B cell (primary cell): ENCODE data around the gene EIF3K. TPM values are rescaled to one million over a fixed set of nuclear protein-coding genes. Genes with fewer than 3 reads are reported as not detected.

ENCODE experiments used
- ATAC-seq: fragments of 200-7000 bp; cut with Tn5 transposase; one replicate; pipeline ENCODE4 v1.10.0; 2021; ENCODE audit warnings: low read depth, mild to moderate bottlenecking, moderate number of reproducible peaks, moderate library complexity
- CTCF ChIA-PET: fragments of 350-600 bp; sonication (Branson Sonifier 250); formaldehyde crosslinking; loops from one replicate; lab custom pipeline; 2021; ENCODE audit warnings: antibody characterized with exemption, inconsistent platforms; lab: Charles Lee
- POLR2A ChIA-PET: fragments of 350-600 bp; sonication (Branson Sonifier 250); formaldehyde crosslinking; loops from one replicate; lab custom pipeline; 2021; ENCODE audit warnings: antibody characterized with exemption; lab: Charles Lee
- DNase-seq: peaks from one replicate; pipeline ENCODE4 v3.0.0; 2013
- H2AFZ ChIP-seq: 2 replicates; pipeline ENCODE4 v1.6.1; 2012; ENCODE audit warnings: mild to moderate bottlenecking, low read depth, low read length; ENCODE audit not compliant: insufficient read depth, poor library complexity, severe bottlenecking
- H3K27ac ChIP-seq, 2 donors: 1 replicate in 1 of 2; 2 replicates in 1 of 2; pipeline ENCODE4 v1.5.1; 2012 to 2013; ENCODE audit warnings: low read length in 2 of 2, mild to moderate bottlenecking in 2 of 2, moderate library complexity in 1 of 2
- H3K27me3 ChIP-seq, 4 experiments: fragments of 200-600 bp in 1 of 4; sonication (generic) in 1 of 4; replicated peaks in 1 of 4; 1 replicate in 2 of 4; 2 replicates in 2 of 4; pipeline versions ENCODE4 v1.6.1 to v1.7.0; 2013 to 2016; ENCODE audit warnings: low read length in 3 of 4, mild to moderate bottlenecking in 2 of 4, mixed read lengths in 1 of 4, moderate library complexity in 1 of 4; ENCODE audit not compliant: insufficient read depth in 4 of 4, control insufficient read depth in 3 of 4; ENCODE audit errors: control extremely low read depth in 1 of 4
- H3K36me3 ChIP-seq, 2 experiments: replicated peaks in 1 of 2; 1 replicate in 1 of 2; 2 replicates in 1 of 2; pipeline versions ENCODE4 v1.6.1 to v1.7.1; 2013; ENCODE audit warnings: low read length in 1 of 2; ENCODE audit not compliant: insufficient read depth in 2 of 2, control insufficient read depth in 1 of 2; ENCODE audit errors: control extremely low read depth in 1 of 2, extremely low read depth in 1 of 2
- H3K4me1 ChIP-seq, 2 donors: fragments of 200-600 bp in 1 of 2; sonication (generic) in 1 of 2; 1 replicate in 1 of 2; 2 replicates in 1 of 2; pipeline versions ENCODE4 v1.5.1 to v1.6.1; 2013 to 2017; ENCODE audit warnings: low read length in 2 of 2; ENCODE audit not compliant: control insufficient read depth in 2 of 2, insufficient read depth in 2 of 2
- H3K4me2 ChIP-seq: replicated peaks from 2 replicates; pipeline ENCODE3; 2012; ENCODE audit warnings: mild to moderate bottlenecking, low read depth, low read length; ENCODE audit not compliant: poor library complexity, severe bottlenecking
- H3K4me3 ChIP-seq, 5 experiments: fragments of 200-600 bp in 1 of 5; sonication (generic) in 1 of 5; 1 replicate in 3 of 5; 2 replicates in 2 of 5; pipeline versions ENCODE4 v1.5.1 to v1.7.0; 2011 to 2016; ENCODE audit warnings: low read length in 4 of 5, mild to moderate bottlenecking in 4 of 5, low read depth in 2 of 5, control low read depth in 1 of 5, moderate library complexity in 1 of 5; ENCODE audit not compliant: insufficient read depth in 1 of 5; ENCODE audit errors: control extremely low read depth in 1 of 5, extremely low read depth in 1 of 5
- H3K79me2 ChIP-seq: fragments of 200-600 bp; sonication (generic); one replicate; pipeline ENCODE4 v1.6.0; 2016; ENCODE audit warnings: low read length; ENCODE audit not compliant: control insufficient read depth, insufficient read depth
- H3K9ac ChIP-seq: fragments of 200-600 bp; sonication (generic); 2 replicates; pipeline ENCODE4 v1.6.1; 2017; ENCODE audit warnings: mild to moderate bottlenecking, low read length, moderate library complexity
- H3K9me3 ChIP-seq, 3 donors: one replicate each; pipeline versions ENCODE4 v1.6.1 to v1.7.1; 2013; ENCODE audit warnings: low read length in 2 of 3; ENCODE audit not compliant: control insufficient read depth in 2 of 3, insufficient read depth in 1 of 3; ENCODE audit errors: control extremely low read depth in 1 of 3
- H4K20me1 ChIP-seq: 2 replicates; pipeline ENCODE4 v1.6.0; 2012; ENCODE audit warnings: mild to moderate bottlenecking, low read length; ENCODE audit not compliant: insufficient read depth, control insufficient read depth, poor library complexity, severe bottlenecking
- H3K27ac Mint-ChIP-seq: one replicate; pipeline ENCODE4 v1.8.0; 2021; ENCODE audit warnings: mixed read lengths
- H3K27me3 Mint-ChIP-seq: one replicate; pipeline ENCODE4 v1.8.0; 2021; ENCODE audit warnings: mixed read lengths
- H3K4me1 Mint-ChIP-seq: one replicate; pipeline ENCODE4 v1.8.0; 2021; ENCODE audit warnings: mixed read lengths
- H3K4me3 Mint-ChIP-seq: one replicate; pipeline ENCODE4 v1.8.0; 2021; ENCODE audit warnings: mixed read lengths
- H3K9me3 Mint-ChIP-seq: one replicate; pipeline ENCODE4 v1.8.0; 2022; ENCODE audit warnings: mixed read lengths; ENCODE audit not compliant: insufficient read depth
- EZH2 ChIP-seq: IDR thresholded peaks from 2 replicates; pipeline ENCODE4 v1.6.1; 2012; ENCODE audit warnings: borderline replicate concordance, low read depth, mild to moderate bottlenecking, moderate library complexity, low read length; ENCODE audit not compliant: insufficient read depth, poor library complexity, severe bottlenecking
- WGBS: methylation state at CpG from one replicate; pipeline ENCODE4 v1.1.5; 2013; ENCODE audit warnings: missing lambda C conversion rate; ENCODE audit not compliant: insufficient coverage; 5-methylcytosine and 5-hydroxymethylcytosine counted together
- intact Hi-C: fragments of 100-400 bp; cut with micrococcal nuclease; formaldehyde crosslinking; loops from one replicate; pipeline ENCODE4 v1.10.0; 2022
- polyA plus RNA-seq: library from polyadenylated mRNA; depleted of rRNA; stranded (reverse); fragments of >200 nt; gene quantifications from 2 replicates; pipeline ENCODE4 v1.2.3, GENCODE V29; 2012
- total RNA-seq, 2 donors: library from RNA; stranded (reverse); fragments of 120-200 nt in 1 of 2; gene quantifications; 1 replicate in 1 of 2; 2 replicates in 1 of 2; pipeline versions ENCODE4 v1.2.3 to v1.2.4, GENCODE V29; 2013 to 2022
- TF ChIP-seq, protein P1 (sequence below): fragments of 200-600 bp; IDR thresholded peaks from one replicate; pipeline ENCODE4 v1.8.0; 2022; ENCODE audit warnings: antibody characterized with exemption, mild to moderate bottlenecking

EIF3K gene
- total and polyA plus RNA-seq, 2 donors (not counting 1 experiment from before 2014, with no cell fraction given): 284 to 773 TPM

GRCh38 chr19:38686530-38686888 is 67.5 kb downstream of the EIF3K start:
- peak; percentile 61 for DNase-seq
- Mint-ChIP-seq H3K4me1 (peaks cover 62% of the 10 kb centered on the region), H3K27me3 (no peaks in the 10 kb centered on the region), H3K9me3 (no peaks in the 10 kb centered on the region), H3K27ac (peak overlapping the region; percentile 85), H3K4me3 (peak overlapping the region; percentile 66)
- no peak overlapping the region for H3K4me3 ChIP-seq
- WGBS: 20% methylated on average over 4 of the region's 5 CpGs
- H4K20me1 ChIP-seq: peaks cover 63% of the 10 kb centered on the region
- ChIA-PET POLR2A (interaction anchor here (0.6 kb wide), 1 partner anchor 460 kb away, joined by 6 read pairs; no protein-coding TSS in a partner anchor), CTCF (interaction anchor here (1.1 to 1.4 kb wide), 2 partner anchors 22 to 50 kb away, joined by 3 to 9 read pairs; no protein-coding TSS in a partner anchor)
- H3K79me2 ChIP-seq: peaks cover 97% of the 10 kb centered on the region
- H3K9me3 ChIP-seq: no peaks in the 10 kb centered on the region
- H3K36me3 ChIP-seq: peaks cover 0 to 12% of the 10 kb centered on the region in 2 experiments
- H3K27me3 ChIP-seq: no peaks in the 10 kb centered on the region
- peak; percentile 73 for ATAC-seq
- peak overlapping the region; percentile 57 for H3K4me2 ChIP-seq
- H3K4me1 ChIP-seq: peaks cover 31 to 50% of the 10 kb centered on the region in 2 donors
- intact Hi-C loops: loop anchor here (5.0 to 10.0 kb wide), 2 partner anchors 34 to 52 kb away; no protein-coding TSS in a partner anchor
- H3K9ac ChIP-seq: peak overlapping the region; percentile 55
- TF ChIP-seq, protein P1, sequence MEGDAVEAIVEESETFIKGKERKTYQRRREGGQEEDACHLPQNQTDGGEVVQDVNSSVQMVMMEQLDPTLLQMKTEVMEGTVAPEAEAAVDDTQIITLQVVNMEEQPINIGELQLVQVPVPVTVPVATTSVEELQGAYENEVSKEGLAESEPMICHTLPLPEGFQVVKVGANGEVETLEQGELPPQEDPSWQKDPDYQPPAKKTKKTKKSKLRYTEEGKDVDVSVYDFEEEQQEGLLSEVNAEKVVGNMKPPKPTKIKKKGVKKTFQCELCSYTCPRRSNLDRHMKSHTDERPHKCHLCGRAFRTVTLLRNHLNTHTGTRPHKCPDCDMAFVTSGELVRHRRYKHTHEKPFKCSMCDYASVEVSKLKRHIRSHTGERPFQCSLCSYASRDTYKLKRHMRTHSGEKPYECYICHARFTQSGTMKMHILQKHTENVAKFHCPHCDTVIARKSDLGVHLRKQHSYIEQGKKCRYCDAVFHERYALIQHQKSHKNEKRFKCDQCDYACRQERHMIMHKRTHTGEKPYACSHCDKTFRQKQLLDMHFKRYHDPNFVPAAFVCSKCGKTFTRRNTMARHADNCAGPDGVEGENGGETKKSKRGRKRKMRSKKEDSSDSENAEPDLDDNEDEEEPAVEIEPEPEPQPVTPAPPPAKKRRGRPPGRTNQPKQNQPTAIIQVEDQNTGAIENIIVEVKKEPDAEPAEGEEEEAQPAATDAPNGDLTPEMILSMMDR: no peak
- no peak for TF ChIP-seq EZH2
- no peak overlapping the region for H2AFZ ChIP-seq
- peak overlapping the region; percentile 8 to 83 for H3K27ac ChIP-seq

Other genes starting within 250 kb of the EIF3K start
- 77.1 and 88.1 TPM in 2 replicates for gene PSMD8, start 244.6 kb upstream of the EIF3K start, total RNA-seq
- 77.1 and 122 TPM in 2 replicates for gene PSMD8, start 244.6 kb upstream of the EIF3K start, polyA plus RNA-seq
- gene GGN, start 231.2 kb upstream of the EIF3K start, total RNA-seq: 0.34 TPM in 2 replicates
- gene GGN, start 231.2 kb upstream of the EIF3K start, polyA plus RNA-seq: not detected in 2 replicates
- 1.1 and 1.2 TPM in 2 replicates for gene SPRED3, start 230.5 kb upstream of the EIF3K start, total RNA-seq
- gene SPRED3, start 230.5 kb upstream of the EIF3K start, polyA plus RNA-seq: 1.7 and 2.0 TPM in 2 replicates
- gene FAM98C, start 216.1 kb upstream of the EIF3K start, total RNA-seq: 44.1 and 45.3 TPM in 2 replicates
- 62.0 and 73.5 TPM in 2 replicates for gene FAM98C, start 216.1 kb upstream of the EIF3K start, polyA plus RNA-seq
- 0.20 TPM in 1 of 2 replicates, not detected in the other for gene RASGRP4, start 193.0 kb upstream of the EIF3K start, total RNA-seq
- gene RASGRP4, start 193.0 kb upstream of the EIF3K start, polyA plus RNA-seq: 0.98 and 1.5 TPM in 2 replicates
- 3.3 and 3.8 TPM in 2 replicates for gene RYR1, start 185.5 kb upstream of the EIF3K start, total RNA-seq
- 0.06 and 0.43 TPM in 2 replicates for gene RYR1, start 185.5 kb upstream of the EIF3K start, polyA plus RNA-seq
- gene MAP4K1, start 1.2 kb upstream of the EIF3K start, total RNA-seq: 397 and 415 TPM in 2 replicates
- 232 and 291 TPM in 2 replicates for gene MAP4K1, start 1.2 kb upstream of the EIF3K start, polyA plus RNA-seq
- gene ACTN4, start 28.5 kb downstream of the EIF3K start, total RNA-seq: 154 and 164 TPM in 2 replicates
- gene ACTN4, start 28.5 kb downstream of the EIF3K start, polyA plus RNA-seq: 80.5 and 108 TPM in 2 replicates
- 28.6 TPM in 2 replicates for gene CAPN12, start 125.3 kb downstream of the EIF3K start, total RNA-seq
- gene CAPN12, start 125.3 kb downstream of the EIF3K start, polyA plus RNA-seq: 50.5 and 104 TPM in 2 replicates
- gene LGALS7, start 154.3 kb downstream of the EIF3K start, total RNA-seq: not detected in 2 replicates
- not detected in 2 replicates for gene LGALS7, start 154.3 kb downstream of the EIF3K start, polyA plus RNA-seq
- gene LGALS7B, start 170.0 kb downstream of the EIF3K start, total RNA-seq: not detected in 2 replicates
- not detected in 2 replicates for gene LGALS7B, start 170.0 kb downstream of the EIF3K start, polyA plus RNA-seq
- 6.9 and 8.4 TPM in 2 replicates for gene LGALS4, start 193.8 kb downstream of the EIF3K start, total RNA-seq
- 5.2 and 5.4 TPM in 2 replicates for gene LGALS4, start 193.8 kb downstream of the EIF3K start, polyA plus RNA-seq
- gene ECH1, start 212.6 kb downstream of the EIF3K start, total RNA-seq: 133 and 151 TPM in 2 replicates
- gene ECH1, start 212.6 kb downstream of the EIF3K start, polyA plus RNA-seq: 111 and 144 TPM in 2 replicates
- gene HNRNPL, start 230.8 kb downstream of the EIF3K start, total RNA-seq: 397 and 418 TPM in 2 replicates
- gene HNRNPL, start 230.8 kb downstream of the EIF3K start, polyA plus RNA-seq: 292 and 444 TPM in 2 replicates